Measurements from ENCODE around the gene ZSCAN20.

The ZSCAN20 gene

GRCh38 chr1:33541966-33542365, 69.5 kb downstream of the ZSCAN20 start:
- DNase-seq: no peak

Data from stimulated activated CD4-positive, alpha-beta T cell treated with anti-CD3 and anti-CD28 coated beads, Interleukin-15, amount 100 ng/mL, for 24 hours (primary cell).